Neural progenitor cell (in vitro differentiated cells): ENCODE measurements around the gene WNT6.

Source experiments
- CTCF ChIP-seq: fragments of 200-600 bp; sonication (generic); IDR thresholded peaks from 2 replicates; pipeline ENCODE4 v1.5.1; 2017; ENCODE audit warnings: antibody characterized with exemption, mild to moderate bottlenecking
- EZH2 ChIP-seq: fragments of 200-600 bp; sonication (generic); IDR thresholded peaks from 2 replicates; pipeline ENCODE4 v1.6.1; 2017; ENCODE audit warnings: antibody characterized with exemption, mild to moderate bottlenecking, moderate library complexity

GRCh38 chr2:218850796-218851195, 8.8 kb upstream of the WNT6 start:
- TF ChIP-seq CTCF = no peak
- TF ChIP-seq EZH2 = no peak
